Ovary (tissue), 3 donors: Measurements from ENCODE around the gene CACNA1C.

Experiments used
- POLR2A ChIP-seq: fragments of 450-650 bp; IDR thresholded peaks from one replicate; pipeline ENCODE4 v1.6.1; 2017; ENCODE audit warnings: antibody characterized with exemption, mild to moderate bottlenecking, moderate library complexity
- TF ChIP-seq, protein P1 (sequence below), 3 donors: fragments of 450-650 bp in 2 of 3; fragments of 200-600 bp in 1 of 3; IDR thresholded peaks; one replicate each; pipeline versions ENCODE4 v1.5.1 to v1.8.0; 2016 to 2022; ENCODE audit warnings: antibody characterized with exemption in 3 of 3, mild to moderate bottlenecking in 1 of 3
- donor health status: DM: no; HTN: no; CAD: no.

- TF ChIP-seq, protein P1, sequence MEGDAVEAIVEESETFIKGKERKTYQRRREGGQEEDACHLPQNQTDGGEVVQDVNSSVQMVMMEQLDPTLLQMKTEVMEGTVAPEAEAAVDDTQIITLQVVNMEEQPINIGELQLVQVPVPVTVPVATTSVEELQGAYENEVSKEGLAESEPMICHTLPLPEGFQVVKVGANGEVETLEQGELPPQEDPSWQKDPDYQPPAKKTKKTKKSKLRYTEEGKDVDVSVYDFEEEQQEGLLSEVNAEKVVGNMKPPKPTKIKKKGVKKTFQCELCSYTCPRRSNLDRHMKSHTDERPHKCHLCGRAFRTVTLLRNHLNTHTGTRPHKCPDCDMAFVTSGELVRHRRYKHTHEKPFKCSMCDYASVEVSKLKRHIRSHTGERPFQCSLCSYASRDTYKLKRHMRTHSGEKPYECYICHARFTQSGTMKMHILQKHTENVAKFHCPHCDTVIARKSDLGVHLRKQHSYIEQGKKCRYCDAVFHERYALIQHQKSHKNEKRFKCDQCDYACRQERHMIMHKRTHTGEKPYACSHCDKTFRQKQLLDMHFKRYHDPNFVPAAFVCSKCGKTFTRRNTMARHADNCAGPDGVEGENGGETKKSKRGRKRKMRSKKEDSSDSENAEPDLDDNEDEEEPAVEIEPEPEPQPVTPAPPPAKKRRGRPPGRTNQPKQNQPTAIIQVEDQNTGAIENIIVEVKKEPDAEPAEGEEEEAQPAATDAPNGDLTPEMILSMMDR (IDR thresholded peaks at IDR 0.05): no peak
- TF ChIP-seq POLR2A: no peak
Observed at GRCh38 chr12:2282318-2282717, 229.5 kb downstream of the CACNA1C start.
